Upper lobe of left lung (tissue), 4 donors: ENCODE data around the gene HAO1.

Experiments used
- CTCF ChIP-seq, 6 experiments: fragments of 450-650 bp in 4 of 6; fragments of 200-600 bp in 2 of 6; sonication (generic) in 2 of 6; IDR thresholded peaks; one replicate each; pipeline ENCODE4 v1.5.1; 2016 to 2019; ENCODE audit warnings: antibody characterized with exemption in 6 of 6
- EP300 ChIP-seq, 4 donors: sonication (generic); formaldehyde crosslinking; IDR thresholded peaks; one replicate each; pipeline ENCODE4 v1.5.1; 2017; ENCODE audit warnings: antibody characterized with exemption in 4 of 4, control low read depth in 2 of 4
- POLR2A ChIP-seq, 4 donors: fragments of 450-650 bp; IDR thresholded peaks; one replicate each; pipeline ENCODE4 v1.5.1; 2016 to 2017; ENCODE audit warnings: antibody characterized with exemption in 4 of 4, mild to moderate bottlenecking in 2 of 4
- POLR2AphosphoS5 ChIP-seq, 2 donors: sonication (generic); formaldehyde crosslinking; IDR thresholded peaks; one replicate each; pipeline ENCODE4 v1.5.1; 2017; ENCODE audit warnings: antibody characterized with exemption in 2 of 2

GRCh38 chr20:7902879-7903278, 37.4 kb downstream of the HAO1 start:
- TF ChIP-seq CTCF (IDR thresholded peaks at IDR 0.05): no peak
- no peak for TF ChIP-seq POLR2A (IDR thresholded peaks at IDR 0.05)
- TF ChIP-seq POLR2AphosphoS5 (IDR thresholded peaks at IDR 0.05): no peak
- no peak for TF ChIP-seq EP300 (IDR thresholded peaks at IDR 0.05)
